WTC11 (cell line): Measurements from ENCODE around the gene ARHGAP20. TPM values are rescaled to one million over a fixed set of nuclear protein-coding genes. Genes with fewer than 3 reads are reported as not detected.

Experiments
- ATAC-seq: fragments of 200-7000 bp; cut with Tn5 transposase; 2 replicates; pipeline ENCODE4 v1.10.0; 2021; ENCODE audit warnings: mild to moderate bottlenecking, moderate library complexity
- Bru-seq: library from RNA; stranded (reverse); fragments of 400-500 nt; gene quantifications from one replicate; lab custom pipeline; 2021; lab: Mats Ljungman, UMichigan
- CTCF ChIA-PET: fragments of 300-600 bp; sonication (Branson Sonifier 250); formaldehyde crosslinking; loops from one replicate; lab custom pipeline; 2021; ENCODE audit warnings: antibody characterized with exemption; lab: Charles Lee
- POLR2A ChIA-PET: fragments of 350-600 bp; sonication (Branson Sonifier 250); formaldehyde crosslinking; loops from one replicate; lab custom pipeline; 2021; ENCODE audit warnings: antibody characterized with exemption; lab: Charles Lee
- DNase-seq: peaks from one replicate; pipeline ENCODE4 v3.0.0; 2021; ENCODE audit warnings: low spot score
- H3K27ac Mint-ChIP-seq: 2 replicates; pipeline ENCODE4 v1.8.0; 2021; ENCODE audit warnings: mixed read lengths
- H3K27me3 Mint-ChIP-seq: 2 replicates; pipeline ENCODE4 v1.8.0; 2021; ENCODE audit warnings: low read depth, mild to moderate bottlenecking, moderate library complexity, mixed read lengths
- H3K36me3 Mint-ChIP-seq: 2 replicates; pipeline ENCODE4 v1.8.0; 2021; ENCODE audit warnings: mixed read lengths
- H3K4me1 Mint-ChIP-seq: 2 replicates; pipeline ENCODE4 v1.8.0; 2022; ENCODE audit warnings: mixed read lengths
- H3K4me3 Mint-ChIP-seq: 2 replicates; pipeline ENCODE4 v1.8.0; 2021; ENCODE audit warnings: mild to moderate bottlenecking, moderate library complexity, mixed read lengths
- H3K9me3 Mint-ChIP-seq: 2 replicates; pipeline ENCODE4 v1.8.0; 2021; ENCODE audit warnings: mixed read lengths
- ATF1 ChIP-seq: sonication (generic); formaldehyde crosslinking; IDR thresholded peaks from 2 replicates; pipeline ENCODE4 v1.8.1; 2023; ENCODE audit warnings: mild to moderate bottlenecking, moderate library complexity, missing genetic modification reagents
- ATF3 ChIP-seq: sonication (generic); formaldehyde crosslinking; conservative IDR thresholded peaks from 2 replicates; pipeline ENCODE4 v1.8.1; 2022; ENCODE audit warnings: mild to moderate bottlenecking, missing genetic modification reagents
- ATF6 ChIP-seq: sonication (generic); formaldehyde crosslinking; IDR thresholded peaks from 2 replicates; pipeline ENCODE4 v1.8.1; 2023; ENCODE audit warnings: mild to moderate bottlenecking, missing genetic modification reagents
- CREB1 ChIP-seq: sonication (generic); formaldehyde crosslinking; IDR thresholded peaks from 2 replicates; pipeline ENCODE4 v1.8.0; 2023; ENCODE audit warnings: mild to moderate bottlenecking, missing genetic modification reagents
- CREM ChIP-seq: sonication (generic); formaldehyde crosslinking; IDR thresholded peaks from 2 replicates; pipeline ENCODE4 v1.8.1; 2022; ENCODE audit warnings: mild to moderate bottlenecking, missing genetic modification reagents, moderate library complexity
- E2F4 ChIP-seq: sonication (generic); formaldehyde crosslinking; IDR thresholded peaks from 2 replicates; pipeline ENCODE4 v1.8.1; 2022; ENCODE audit warnings: low read depth, mild to moderate bottlenecking, moderate library complexity, missing genetic modification reagents, borderline replicate concordance
- ERG ChIP-seq: fragments of 250-450 bp; sonication (Bioruptor Pico); IDR thresholded peaks from 2 replicates; pipeline ENCODE4 v1.8.0; 2021; ENCODE audit warnings: mild to moderate bottlenecking
- FOXP1 ChIP-seq: sonication (generic); formaldehyde crosslinking; IDR thresholded peaks from 2 replicates; pipeline ENCODE4 v1.8.0; 2022; ENCODE audit warnings: missing genetic modification reagents, mild to moderate bottlenecking, moderate library complexity, borderline replicate concordance
- GABPB1 ChIP-seq: sonication (generic); formaldehyde crosslinking; IDR thresholded peaks from 2 replicates; pipeline ENCODE4 v1.8.1; 2023; ENCODE audit warnings: mild to moderate bottlenecking, missing genetic modification reagents
- HMGXB4 ChIP-seq: sonication (generic); formaldehyde crosslinking; IDR thresholded peaks from 2 replicates; pipeline ENCODE4 v1.8.1; 2023; ENCODE audit warnings: mild to moderate bottlenecking, moderate library complexity, missing genetic modification reagents
- JAZF1 ChIP-seq: fragments of 250-450 bp; sonication (Bioruptor Pico); IDR thresholded peaks from 2 replicates; pipeline ENCODE4 v1.9.0; 2021; ENCODE audit warnings: moderate library complexity, mild to moderate bottlenecking, inconsistent platforms
- JUN ChIP-seq: sonication (generic); formaldehyde crosslinking; IDR thresholded peaks from 2 replicates; pipeline ENCODE4 v1.8.0; 2023; ENCODE audit warnings: mild to moderate bottlenecking, missing genetic modification reagents
- MLX ChIP-seq: sonication (generic); formaldehyde crosslinking; IDR thresholded peaks from 2 replicates; pipeline ENCODE4 v1.8.1; 2023; ENCODE audit warnings: mild to moderate bottlenecking, missing genetic modification reagents, moderate library complexity
- MYBL2 ChIP-seq: sonication (generic); formaldehyde crosslinking; IDR thresholded peaks from 2 replicates; pipeline ENCODE4 v1.8.1; 2023; ENCODE audit warnings: mild to moderate bottlenecking, moderate library complexity, missing genetic modification reagents
- NFE2L1 ChIP-seq: sonication (generic); formaldehyde crosslinking; IDR thresholded peaks from 2 replicates; pipeline ENCODE4 v1.8.1; 2023; ENCODE audit warnings: missing genetic modification reagents
- OVOL2 ChIP-seq: fragments of 250-450 bp; sonication (Bioruptor Pico); IDR thresholded peaks from 2 replicates; pipeline ENCODE4 v1.9.0; 2021; ENCODE audit warnings: mild to moderate bottlenecking, borderline replicate concordance
- PREB ChIP-seq: sonication (generic); formaldehyde crosslinking; IDR thresholded peaks from 2 replicates; pipeline ENCODE4 v1.8.1; 2022; ENCODE audit warnings: mild to moderate bottlenecking, missing genetic modification reagents, moderate library complexity, borderline replicate concordance
- SOX15 ChIP-seq: fragments of 250-450 bp; sonication (Bioruptor Pico); IDR thresholded peaks from 2 replicates; pipeline ENCODE4 v1.9.0; 2021; ENCODE audit warnings: mild to moderate bottlenecking
- SP1 ChIP-seq: sonication (generic); formaldehyde crosslinking; conservative IDR thresholded peaks from 2 replicates; pipeline ENCODE4 v1.8.1; 2022; ENCODE audit warnings: missing genetic modification reagents
- TEAD4 ChIP-seq: sonication (generic); formaldehyde crosslinking; IDR thresholded peaks from 2 replicates; pipeline ENCODE4 v1.8.0; 2022; ENCODE audit warnings: mild to moderate bottlenecking, missing genetic modification reagents
- TP53 ChIP-seq: sonication (generic); formaldehyde crosslinking; IDR thresholded peaks from 2 replicates; pipeline ENCODE4 v1.8.1; 2023; ENCODE audit warnings: mild to moderate bottlenecking, missing genetic modification reagents
- ZMAT4 ChIP-seq: fragments of 250-450 bp; sonication (Bioruptor Pico); IDR thresholded peaks from 2 replicates; pipeline ENCODE4 v1.9.0; 2021; ENCODE audit warnings: mild to moderate bottlenecking
- ZNF425 ChIP-seq: fragments of 250-450 bp; sonication (Bioruptor Pico); conservative IDR thresholded peaks from 2 replicates; pipeline ENCODE4 v1.9.0; 2021; ENCODE audit warnings: mild to moderate bottlenecking
- long read RNA-seq, 3 experiments: library from RNA in 1 of 3; library from capped mRNA in 1 of 3; library from polyadenylated mRNA in 1 of 3; unstranded in 2 of 3; stranded (forward) in 1 of 3; transcript quantifications; one replicate each; pipeline ENCODE4 v2.0.0, GENCODE V29; 2021
- total RNA-seq: library from RNA; stranded (reverse); gene quantifications from 3 replicates; pipeline ENCODE4 v1.2.3, GENCODE V29; 2021

ARHGAP20 gene
- total RNA-seq = 0.07 to 0.15 TPM (median 0.07 TPM) in 3 replicates
- Bru-seq, nascent RNA = percentile 16 among the genes with signal in this experiment
- long read RNA-seq, experiment 1, partial matches to known transcripts = 1 of 1 reads
- long read RNA-seq, experiment 1, other reads (novel, unspliced or antisense) = 0 of 1 reads
- long read RNA-seq, experiment 2 = 0 reads
- long read RNA-seq, experiment 3 = 0 reads

GRCh38 chr11:110711776-110712658 lies at the start of gene ARHGAP20:
Gene ARHGAP20 (minus strand): TSS chr11:110712437. CDS start chr11:110712231, 206 bp downstream.
- Mint-ChIP-seq H3K27ac (no peak within 1 kb of the TSS), H3K36me3 (no peaks in the 10 kb centered on the region), H3K9me3 (no peaks in the 10 kb centered on the region), H3K4me1 (peaks cover 21% of the 10 kb centered on the region), H3K4me3 (peak within 1 kb of the TSS; percentile 81), H3K27me3 (peaks cover 68% of the 10 kb centered on the region)
- CTCF ChIA-PET = interaction anchor here (1.3 to 2.2 kb wide), 2 partner anchors 233 to 249 kb away, joined by 4 to 7 read pairs; no protein-coding TSS in a partner anchor
- peak; percentile 71 for DNase-seq
- POLR2A ChIA-PET = no interaction called here
- peak; percentile 92 for ATAC-seq
- no peak for TF ChIP-seq GABPB1 (CRISPR knock-in tag)
- TF ChIP-seq CREB1 = no peak
- no peak for TF ChIP-seq ATF6 (CRISPR knock-in tag)
- peak; percentile 82; the same call in 1 of the 2 replicates for TF ChIP-seq FOXP1
- no peak for TF ChIP-seq ZMAT4 (CRISPR knock-in tag)
- no peak for TF ChIP-seq OVOL2
- TF ChIP-seq MLX (CRISPR knock-in tag) = no peak
- no peak for TF ChIP-seq ATF3 (CRISPR knock-in tag)
- peak; percentile 25; the same call in 1 of the 2 replicates for TF ChIP-seq E2F4 (CRISPR knock-in tag)
- TF ChIP-seq HMGXB4 (CRISPR knock-in tag) = no peak
- TF ChIP-seq SOX15 (CRISPR knock-in tag) = no peak
- no peak for TF ChIP-seq NFE2L1 (CRISPR knock-in tag)
- no peak for TF ChIP-seq ZNF425 (CRISPR knock-in tag)
- peak; percentile 66; the same call in 1 of the 2 replicates for TF ChIP-seq SP1 (CRISPR knock-in tag)
- no peak for TF ChIP-seq CREM (CRISPR knock-in tag)
- no peak for TF ChIP-seq ATF1 (CRISPR knock-in tag)
- no peak for TF ChIP-seq TEAD4 (CRISPR knock-in tag)
- no peak; the same call in 1 of the 2 replicates for TF ChIP-seq TP53 (CRISPR knock-in tag)
- TF ChIP-seq JAZF1 = no peak
- no peak for TF ChIP-seq JUN (CRISPR knock-in tag)
- TF ChIP-seq ERG (CRISPR knock-in tag) = no peak
- 0 out of 2 replicates have a peak, but pooled peaks have one; percentile 13 for TF ChIP-seq MYBL2 (CRISPR knock-in tag)
- TF ChIP-seq PREB (CRISPR knock-in tag) = no peak
